Testis (tissue), 2 donors: ENCODE measurements around the gene CELF2.

Source experiments
- CTCF ChIP-seq, 3 experiments: fragments of 450-650 bp in 2 of 3; fragments of 200-600 bp in 1 of 3; sonication (generic) in 1 of 3; IDR thresholded peaks; one replicate each; pipeline ENCODE4 v1.5.1; 2016 to 2019; ENCODE audit warnings: antibody characterized with exemption in 3 of 3, mild to moderate bottlenecking in 2 of 3, moderate library complexity in 1 of 3
- POLR2A ChIP-seq: fragments of 450-650 bp; IDR thresholded peaks from one replicate; pipeline ENCODE4 v1.6.1; 2017; ENCODE audit warnings: antibody characterized with exemption, mild to moderate bottlenecking, moderate library complexity

- no peak for TF ChIP-seq CTCF (IDR thresholded peaks at IDR 0.05)
- TF ChIP-seq POLR2A, result no peak
Observed at GRCh38 chr10:11087372-11087771, 69.7 kb downstream of the CELF2 start.
